ENCODE measurements around the gene TXNDC16.

TXNDC16 gene

GRCh38 chr14:52563120-52563519 lies 10.8 kb upstream of the TXNDC16 start:
- no peak for TF ChIP-seq CTCF (IDR thresholded peaks at IDR 0.05; ENCODE audit: poor library complexity, severe bottlenecking)
- no peak for DNase-seq (ENCODE audit: low spot score)

GRCh38 chr14:52558688-52559087 lies 6.4 kb upstream of the TXNDC16 start:
- DNase-seq (ENCODE audit: low spot score): no peak
- no peak overlapping the region for H3K4me3 ChIP-seq (ENCODE audit: severe bottlenecking)
- H3K27me3 ChIP-seq (ENCODE audit: insufficient read depth, poor library complexity, severe bottlenecking): no peaks in the 10 kb centered on the region
- peaks cover 9% of the 10 kb centered on the region for H3K4me1 ChIP-seq (ENCODE audit: insufficient read depth, poor library complexity, severe bottlenecking)
- no peak for TF ChIP-seq CTCF (IDR thresholded peaks at IDR 0.05; ENCODE audit: poor library complexity, severe bottlenecking)
- ATAC-seq (ENCODE audit: low read depth): no peak
- no peak overlapping the region for H3K27ac ChIP-seq (ENCODE audit: poor library complexity, severe bottlenecking)
- H3K9me3 ChIP-seq (ENCODE audit: severe bottlenecking): no peaks in the 10 kb centered on the region
- no peaks in the 10 kb centered on the region for H3K36me3 ChIP-seq (ENCODE audit: low read depth)

More at GRCh38 chr14:52563120-52563519, 10.8 kb upstream of the TXNDC16 start:
- H3K4me3 ChIP-seq (ENCODE audit: severe bottlenecking): no peak overlapping the region
- no peaks in the 10 kb centered on the region for H3K4me1 ChIP-seq (ENCODE audit: insufficient read depth, poor library complexity, severe bottlenecking)
- ATAC-seq (ENCODE audit: low read depth): peak; percentile 84
- H3K27ac ChIP-seq (ENCODE audit: poor library complexity, severe bottlenecking): no peak overlapping the region
- H3K36me3 ChIP-seq (ENCODE audit: low read depth): no peaks in the 10 kb centered on the region
- H3K27me3 ChIP-seq (ENCODE audit: insufficient read depth, poor library complexity, severe bottlenecking): no peaks in the 10 kb centered on the region
- no peaks in the 10 kb centered on the region for H3K9me3 ChIP-seq (ENCODE audit: severe bottlenecking)

- Histone ChIP-seq H3K9me3 (ENCODE audit: severe bottlenecking) (no peaks in the 10 kb centered on the region), H3K36me3 (ENCODE audit: low read depth) (no peaks in the 10 kb centered on the region), H3K4me1 (ENCODE audit: insufficient read depth, poor library complexity, severe bottlenecking) (peaks cover 9% of the 10 kb centered on the region), H3K27me3 (ENCODE audit: insufficient read depth, poor library complexity, severe bottlenecking) (no peaks in the 10 kb centered on the region), H3K27ac (ENCODE audit: poor library complexity, severe bottlenecking) (peak overlapping the region; percentile 24), H3K4me3 (ENCODE audit: severe bottlenecking) (peak overlapping the region; percentile 59)
- DNase-seq (ENCODE audit: low spot score): peak; percentile 92
- peak; percentile 20; the same call in 2 of the 3 replicates for ATAC-seq (ENCODE audit: low read depth)
- TF ChIP-seq CTCF (IDR thresholded peaks at IDR 0.05; ENCODE audit: poor library complexity, severe bottlenecking): peak; percentile 1
Observed at GRCh38 chr14:52553671-52554575, 1.6 kb upstream of the TXNDC16 start.

- H3K27me3 ChIP-seq (ENCODE audit: insufficient read depth, poor library complexity, severe bottlenecking): no peaks in the 10 kb centered on the region
- peak overlapping the region; percentile 24 for H3K27ac ChIP-seq (ENCODE audit: poor library complexity, severe bottlenecking)
- H3K36me3 ChIP-seq (ENCODE audit: low read depth): no peaks in the 10 kb centered on the region
- peak; percentile 15 for ATAC-seq (ENCODE audit: low read depth)
- H3K4me1 ChIP-seq (ENCODE audit: insufficient read depth, poor library complexity, severe bottlenecking): peaks cover 9% of the 10 kb centered on the region
- no peaks in the 10 kb centered on the region for H3K9me3 ChIP-seq (ENCODE audit: severe bottlenecking)
- peak; percentile 66 for DNase-seq (ENCODE audit: low spot score)
- TF ChIP-seq CTCF (IDR thresholded peaks at IDR 0.05; ENCODE audit: poor library complexity, severe bottlenecking): peak; percentile 2
- H3K4me3 ChIP-seq (ENCODE audit: severe bottlenecking): peak overlapping the region; percentile 59
Observed at GRCh38 chr14:52553002-52553670, 831 bp upstream of the TXNDC16 start.
